NCI-H2196 treated with DMSO at 0.1 percent for 48 hours (cell line): ENCODE data around the gene APOO.

Source experiments
- DNase-seq: peaks from one replicate; lab custom pipeline; 2025; ENCODE audit not compliant: unreplicated experiment; lab: John Stamatoyannopoulos, UW

The APOO gene

DNA sequence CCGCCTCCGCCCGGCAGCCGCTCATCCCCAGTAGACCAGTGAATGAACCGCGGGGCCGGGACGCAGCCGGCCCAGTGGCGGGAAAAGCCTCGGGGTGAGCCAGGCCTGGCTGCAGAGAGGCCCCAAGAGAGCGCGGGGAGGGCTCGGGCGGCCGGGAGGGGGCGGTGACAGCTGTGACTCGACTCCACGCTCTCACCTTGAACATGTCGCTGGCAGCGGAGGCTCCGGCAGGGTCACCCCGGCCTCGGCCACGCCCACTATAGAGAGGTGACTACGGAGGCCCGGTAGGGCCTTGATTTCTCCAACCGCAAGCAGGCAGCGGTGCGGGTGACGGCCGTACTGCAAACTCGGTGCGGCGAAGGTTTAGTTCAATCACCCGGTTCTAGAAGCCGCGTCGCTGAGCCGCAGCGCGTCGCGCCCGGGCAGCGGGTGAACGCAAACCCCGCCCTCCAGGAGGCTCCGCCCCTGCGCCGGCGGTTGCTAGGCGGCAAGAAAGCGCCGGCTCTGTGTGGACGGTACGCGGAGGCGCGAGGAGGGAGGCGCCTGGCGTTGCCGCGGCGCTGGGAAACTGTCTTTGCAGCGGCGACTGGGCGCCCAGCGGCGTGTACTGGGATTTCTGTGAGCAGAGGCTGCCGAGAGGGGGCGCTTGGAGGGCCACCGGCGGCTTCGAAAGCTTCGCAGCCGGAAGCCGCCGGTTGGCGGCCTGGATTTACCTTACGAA lies at the start of gene APOO, which contains the start of gene CXorf58:
APOO (minus strand) TSS at position 441 of the 721 bp plus-strand sequence; CDS start at position 205, 236 bp downstream.
CXorf58 (plus strand) TSS at position 509 of the 721 bp plus-strand sequence. CDS start 2,297 bp downstream, outside the sequence.
- peak; percentile 81 for DNase-seq

GRCh38 chrX:23954396-23954795 lies 46.7 kb upstream of the APOO start:
- no peak for DNase-seq

- no peak for DNase-seq
Observed at GRCh38 chrX:23953908-23954269, 46.2 kb upstream of the APOO start.

GRCh38 chrX:23952984-23953907 lies 45.5 kb upstream of the APOO start:
- no peak for DNase-seq

GRCh38 chrX:23952391-23952790 lies 44.7 kb upstream of the APOO start:
- no peak for DNase-seq

- DNase-seq = no peak
Observed at GRCh38 chrX:23945206-23945605, 37.5 kb upstream of the APOO start.

- no peak for DNase-seq
Observed at GRCh38 chrX:23944234-23944633, 36.5 kb upstream of the APOO start.

DNA sequence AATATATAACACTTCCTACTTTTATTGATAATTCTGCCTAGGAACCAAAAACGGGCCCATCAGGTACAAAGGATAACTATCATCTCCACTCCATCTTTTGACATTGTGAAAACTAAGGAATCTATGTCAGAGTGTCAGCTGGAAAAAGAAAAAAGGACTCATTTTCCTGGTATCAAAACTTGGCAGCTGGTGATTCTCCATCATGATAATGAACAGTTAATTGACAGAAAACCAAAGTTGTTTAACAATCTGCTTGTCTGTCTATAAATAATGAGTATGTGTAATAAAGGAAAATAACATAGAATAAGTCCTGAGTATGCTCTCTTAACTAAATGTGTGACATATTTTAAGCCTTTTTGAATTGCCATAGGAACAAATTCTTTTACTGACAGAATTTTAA lies 31.5 kb upstream of the APOO start:
- no peak for DNase-seq

GRCh38 chrX:23938690-23939089 lies 31.0 kb upstream of the APOO start:
- no peak for DNase-seq

DNA sequence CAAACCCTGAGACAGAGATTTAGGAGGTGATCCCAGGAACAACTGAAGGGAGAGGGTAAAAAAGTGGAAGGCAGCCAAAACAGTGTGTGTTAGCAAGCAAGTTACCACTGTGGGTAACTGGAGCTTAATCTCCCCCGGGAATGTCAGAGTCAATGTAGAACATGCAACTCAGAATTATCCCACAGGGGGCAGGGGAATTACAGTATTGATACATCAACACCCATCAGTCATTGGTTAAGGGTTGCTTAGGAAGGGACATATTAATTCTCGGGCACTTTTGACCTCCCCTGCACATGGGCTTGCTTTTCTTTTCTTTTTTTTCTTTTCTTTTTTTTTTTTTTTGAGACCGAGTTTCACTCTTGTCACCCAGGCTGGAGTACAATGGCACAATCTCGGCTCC lies 29.4 kb upstream of the APOO start:
- no peak for DNase-seq

DNA sequence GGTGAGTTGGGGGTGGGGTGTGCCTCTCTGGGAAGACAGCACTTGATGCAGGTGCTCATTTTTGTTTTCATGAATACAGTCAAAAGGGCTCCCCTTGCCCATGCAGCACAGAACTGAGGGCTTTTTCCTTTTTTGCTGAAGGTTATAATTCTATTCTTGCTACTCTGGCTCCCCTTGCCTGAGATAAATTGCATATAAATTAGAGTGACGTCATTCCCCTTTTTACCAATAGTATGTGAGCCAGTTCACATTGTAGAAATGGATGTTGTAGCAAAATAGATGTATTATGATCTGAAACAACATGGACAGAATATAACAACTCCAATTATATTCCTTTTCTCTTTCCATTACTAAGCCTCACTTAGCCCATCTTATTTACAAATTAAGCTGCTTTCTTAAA lies 28.4 kb upstream of the APOO start:
- no peak for DNase-seq

DNA sequence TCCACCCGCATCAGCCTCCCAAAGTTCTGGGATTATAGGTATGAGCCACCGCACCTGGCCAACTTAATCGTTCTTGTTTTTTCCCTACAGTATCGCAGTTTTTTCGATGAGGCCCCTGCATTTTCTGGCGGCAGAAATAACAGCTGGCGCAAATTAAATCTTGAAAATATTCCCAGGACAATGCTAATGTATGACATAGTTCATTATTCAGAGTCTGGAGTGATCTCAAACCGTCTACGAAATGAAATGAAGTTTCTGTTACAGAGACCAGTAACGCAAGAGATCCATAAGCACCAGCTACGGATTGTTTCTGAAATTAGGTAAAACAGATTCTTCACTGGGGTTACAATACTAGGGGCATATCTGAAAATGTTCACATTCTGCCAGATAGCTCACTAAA lies 27.4 kb upstream of the APOO start:
- DNase-seq = no peak

DNA sequence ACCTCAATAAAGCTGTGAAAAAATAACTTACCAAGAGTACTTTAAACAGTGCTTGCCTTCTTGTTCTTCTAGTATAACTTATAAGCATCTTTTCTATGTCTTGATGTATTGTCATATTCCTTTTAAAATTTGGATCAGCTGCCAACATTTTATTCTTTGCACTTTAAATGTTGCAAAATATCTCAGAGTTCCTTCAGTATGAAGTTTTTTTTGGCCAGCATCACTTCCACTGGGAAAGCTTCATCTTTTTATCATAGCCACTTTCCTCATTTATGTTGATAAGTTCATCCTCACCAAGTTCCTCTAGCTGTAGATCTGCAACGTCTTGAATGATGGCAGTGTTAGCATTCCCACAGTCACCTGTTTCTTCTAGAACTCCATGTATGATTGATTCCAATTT lies 24.3 kb upstream of the APOO start:
- no peak for DNase-seq

- no peak for DNase-seq
Observed at GRCh38 chrX:23930894-23931604, 23.3 kb upstream of the APOO start.

- DNase-seq = no peak
Observed at GRCh38 chrX:23926015-23926414, 18.3 kb upstream of the APOO start.

GRCh38 chrX:23919706-23920320 lies 12.1 kb upstream of the APOO start:
- DNase-seq = no peak

GRCh38 chrX:23919148-23919547 lies 11.4 kb upstream of the APOO start:
- no peak for DNase-seq

DNA sequence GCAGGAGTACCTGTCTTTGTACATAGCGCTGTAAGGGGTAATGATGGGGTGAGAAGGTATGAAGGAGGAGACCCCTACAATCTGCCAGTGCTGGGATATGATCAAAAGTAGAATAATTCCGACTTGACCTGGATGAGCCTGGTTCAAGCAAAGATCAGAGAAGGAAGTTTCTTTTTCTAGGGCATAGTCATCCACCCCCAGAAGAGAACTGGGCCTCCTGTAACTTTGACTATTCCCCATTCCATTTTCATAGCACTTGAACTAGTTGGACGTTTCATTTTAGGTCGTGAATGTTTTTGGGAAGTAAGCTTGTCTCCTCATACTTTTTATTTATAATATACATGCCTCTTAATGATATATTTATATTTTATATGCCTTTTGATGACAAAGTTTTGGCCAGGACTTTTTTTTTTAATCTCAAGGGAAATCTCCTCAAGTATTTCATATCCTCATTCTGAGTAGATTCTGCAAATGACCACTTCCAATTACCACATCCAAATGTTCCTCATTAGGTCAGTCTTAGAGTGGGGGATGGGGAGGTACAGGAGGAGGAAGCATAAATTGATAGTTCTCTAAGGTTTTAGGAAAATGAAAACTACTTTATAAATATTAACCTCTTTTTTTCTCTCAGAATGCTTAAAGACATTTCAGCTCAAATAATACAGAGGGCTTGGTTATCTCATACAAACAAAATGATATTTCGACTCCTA lies 3.5 kb upstream of the APOO start:
- DNase-seq = no peak

- DNase-seq = no peak
Observed at GRCh38 chrX:23908219-23909004, 674 bp upstream of the APOO start.

GRCh38 chrX:23907111-23907497 lies 634 bp downstream of the APOO start:
- DNase-seq = no peak
